Activated CD4-positive, CD25-positive, alpha-beta regulatory T cell treated with anti-CD3 and anti-CD28 coated beads, Interleukin-2, amount 50 U/mL, for 16 hours (primary cell): ENCODE results near the gene GPR108.
"Not testable (repeated sequence)": the region's sequence is repeated elsewhere in the genome, so short reads cannot be mapped to it uniquely, and the experiment has no call there.

Experiments
- DNase-seq: peaks from one replicate; pipeline ENCODE4 v3.0.0-alpha.2; 2020; ENCODE audit warnings: low read depth, low spot score

GPR108 gene

GRCh38 chr19:6720369-6721137 is 16.8 kb downstream of the GPR108 start, which contains the start of gene C3:
TSS of gene C3 (minus strand) at chr19:6720650. CDS start at chr19:6720589, 61 bp downstream.
- DNase-seq, result no peak

GRCh38 chr19:6719992-6720368 is 17.4 kb downstream of the GPR108 start:
- DNase-seq, result no peak

- DNase-seq, result no peak
Measured at GRCh38 chr19:6719540-6719861, 17.9 kb downstream of the GPR108 start.

- no peak for DNase-seq
Measured at GRCh38 chr19:6718741-6719539, 18.4 kb downstream of the GPR108 start.

- DNase-seq, result no peak
Measured at GRCh38 chr19:6718111-6718740, 19.2 kb downstream of the GPR108 start.

DNA sequence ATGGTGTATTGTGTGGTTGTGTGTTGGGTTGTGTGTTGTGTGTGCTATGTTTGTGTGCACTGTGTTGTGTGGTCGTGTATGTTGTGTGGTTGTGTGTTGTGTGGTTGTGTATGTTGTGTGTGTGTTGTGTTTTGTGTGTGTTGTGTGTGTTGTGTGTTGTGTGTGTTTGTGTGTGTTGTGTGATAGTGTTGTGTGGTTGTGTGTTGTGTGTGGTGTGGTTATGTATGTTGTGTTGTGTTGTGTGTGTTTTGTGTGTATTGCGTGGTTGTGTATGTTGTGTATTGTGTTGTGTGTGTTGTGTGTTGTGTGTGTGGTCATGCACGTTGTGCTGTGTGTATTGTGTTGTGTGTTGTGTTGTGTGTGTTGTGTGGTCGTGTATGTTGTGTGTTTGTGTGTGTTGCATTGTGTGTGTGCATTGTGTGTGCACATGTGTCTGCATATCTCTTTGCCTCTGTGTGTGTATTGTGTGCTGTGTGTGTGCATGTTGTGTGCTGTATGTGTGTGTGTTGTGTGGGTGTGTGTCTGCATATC is 19.9 kb downstream of the GPR108 start:
- DNase-seq, result no peak

- DNase-seq, result no peak
Measured at GRCh38 chr19:6717036-6717435, 20.3 kb downstream of the GPR108 start.

DNA sequence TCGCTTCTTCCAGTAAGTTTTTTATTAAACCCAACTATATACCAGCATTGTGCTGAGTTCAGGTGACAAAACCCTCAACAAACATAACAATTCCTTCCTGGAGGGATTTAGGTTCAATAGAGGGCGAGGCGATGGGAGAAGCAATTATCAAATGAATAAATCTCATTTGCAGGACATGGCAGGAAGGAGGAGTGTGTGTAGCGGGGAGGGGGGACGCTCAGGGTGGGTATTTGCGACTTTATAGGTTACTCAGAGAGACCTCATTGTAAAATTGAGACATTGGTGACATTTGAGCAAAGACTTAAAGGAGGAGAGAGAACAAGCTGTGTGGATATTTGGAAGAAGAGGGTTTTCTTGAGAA is 20.8 kb downstream of the GPR108 start:
- no peak for DNase-seq

DNA sequence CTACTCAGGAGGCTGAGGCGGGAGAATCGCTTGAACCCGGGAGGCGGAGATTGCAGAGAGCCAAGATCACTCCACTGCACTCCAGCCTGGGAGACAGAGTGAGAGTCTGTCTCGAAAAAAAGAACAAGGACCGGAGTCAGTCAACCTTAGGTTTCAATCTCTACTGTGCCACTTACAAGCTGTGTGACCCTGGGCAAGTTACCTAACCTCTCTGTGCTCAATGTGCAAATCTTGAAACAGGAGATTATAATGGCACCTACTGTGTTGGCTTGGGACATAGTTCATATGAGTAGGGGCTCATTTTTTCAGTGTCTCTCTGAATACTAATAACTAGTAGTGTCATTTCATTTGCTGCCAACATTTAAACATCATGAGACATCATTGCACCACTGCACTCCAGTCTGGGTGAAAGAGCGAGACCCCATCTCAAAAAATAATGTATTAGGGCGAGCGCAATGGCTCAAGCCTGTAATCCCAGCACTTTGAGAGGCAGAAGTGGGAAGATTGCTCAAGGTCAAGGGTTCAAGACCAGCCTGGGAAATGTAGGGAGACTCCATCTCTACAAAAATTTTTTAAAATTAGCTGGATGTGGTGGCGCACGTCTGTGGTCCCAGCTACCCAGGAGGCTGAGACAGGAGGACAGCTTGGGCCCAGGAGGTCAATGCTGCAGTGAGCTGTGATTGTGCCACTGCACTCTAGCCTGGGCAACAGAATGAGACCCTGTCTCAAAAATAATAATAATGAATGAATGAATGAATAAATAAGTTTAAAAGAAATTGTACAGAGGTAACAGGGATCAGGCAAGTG is 22.4 kb downstream of the GPR108 start:
- no peak for DNase-seq

GRCh38 chr19:6713773-6714692 is 23.3 kb downstream of the GPR108 start:
- no peak for DNase-seq

- no peak for DNase-seq
Measured at GRCh38 chr19:6712692-6713670, 24.4 kb downstream of the GPR108 start.

DNA sequence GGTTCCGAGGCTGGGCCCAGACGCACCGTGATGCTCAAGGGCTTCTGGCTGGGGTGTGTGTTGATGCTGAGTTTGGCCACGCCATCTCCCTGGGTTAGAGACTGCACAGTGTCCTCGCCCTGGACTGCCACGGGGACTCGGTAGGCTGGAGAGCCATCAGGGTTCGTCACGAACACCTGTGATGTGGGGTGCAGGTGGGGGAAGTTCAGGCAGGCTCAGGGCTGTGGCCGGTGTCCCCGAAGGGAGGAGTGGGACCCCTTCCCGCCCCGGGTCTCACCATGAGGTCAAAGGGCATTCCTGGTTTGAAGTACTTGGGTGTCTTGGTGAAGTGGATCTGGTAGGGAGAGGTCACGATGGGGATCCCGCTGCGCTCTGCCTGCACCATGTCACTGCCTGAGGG is 25.1 kb downstream of the GPR108 start:
- DNase-seq, result no peak

DNA sequence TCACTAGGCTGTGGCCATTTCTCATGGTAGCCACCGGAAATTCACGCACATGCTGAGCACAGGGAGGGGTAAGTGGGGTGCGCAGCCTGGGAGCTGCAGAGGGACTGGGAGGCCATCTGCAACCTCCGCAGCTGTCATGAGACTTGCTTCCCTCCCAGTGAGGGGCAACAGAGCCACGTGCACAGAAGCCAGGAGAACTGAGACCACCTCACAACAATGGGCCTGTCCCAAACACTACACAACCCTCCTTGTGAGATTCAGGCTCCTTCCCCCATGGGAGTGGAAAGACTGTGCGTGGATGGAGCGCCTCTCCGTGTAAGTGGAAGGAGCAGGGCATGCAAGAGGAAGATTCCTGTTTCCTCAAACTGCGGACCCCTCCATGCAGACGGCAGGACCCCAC is 25.8 kb downstream of the GPR108 start:
- DNase-seq, result no peak

DNA sequence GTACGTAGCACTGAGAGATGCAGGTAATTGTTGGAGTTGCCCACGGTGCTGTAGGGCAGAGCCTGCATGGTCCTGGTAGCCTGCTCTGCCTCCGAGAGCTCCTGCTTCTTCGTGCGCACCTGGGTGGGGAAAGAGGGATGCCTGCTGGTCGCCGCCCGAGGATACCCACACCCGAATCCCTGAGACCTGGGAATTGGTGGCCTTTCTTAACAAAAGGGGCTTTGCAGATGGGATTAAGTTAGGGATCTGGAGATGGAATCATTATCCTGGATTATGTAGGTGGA is 26.4 kb downstream of the GPR108 start:
- no peak for DNase-seq

DNA sequence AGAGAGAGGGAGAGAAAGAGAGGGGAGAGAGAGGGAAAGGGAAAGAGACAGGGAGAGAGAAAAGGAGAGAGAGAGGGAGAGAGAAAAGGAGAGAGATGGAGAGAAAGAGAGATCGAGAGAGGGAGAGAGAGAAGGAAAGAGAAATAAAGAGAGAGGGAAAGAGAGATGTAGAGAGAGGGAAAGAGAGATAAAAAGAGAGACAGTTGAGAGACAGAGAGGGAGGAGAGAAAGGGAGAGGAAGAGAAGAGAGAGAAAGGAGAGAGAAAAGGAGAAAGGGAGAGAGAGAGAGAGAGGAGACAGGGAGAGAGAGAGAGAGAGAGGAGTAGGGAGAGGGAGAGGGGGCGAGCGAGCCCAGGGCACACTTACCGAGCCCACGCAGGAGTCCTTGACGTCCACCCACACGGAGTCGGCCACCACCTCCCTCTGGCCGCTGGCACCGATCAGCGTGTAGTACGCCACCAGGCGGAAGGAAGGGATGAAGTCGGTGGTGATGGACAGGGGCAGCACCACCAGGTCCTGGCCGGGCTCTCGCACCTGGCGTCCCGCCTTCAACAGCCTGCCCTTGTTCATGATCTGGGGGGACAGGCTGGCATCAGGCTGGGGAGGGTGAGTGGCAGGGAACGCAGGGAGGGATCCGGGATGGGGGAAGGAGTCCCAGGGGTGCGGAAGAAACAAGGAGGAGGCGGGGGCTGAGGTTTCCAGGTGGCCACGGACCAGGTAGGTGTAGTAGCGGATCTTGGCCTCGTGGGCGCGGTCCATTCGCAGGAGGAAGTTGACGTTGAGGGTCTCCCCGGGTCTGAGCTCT is 26.9 kb downstream of the GPR108 start:
- DNase-seq, result no peak

- DNase-seq, result no peak
Measured at GRCh38 chr19:6709549-6709948, 27.8 kb downstream of the GPR108 start.

- not testable (repeated sequence) for DNase-seq
Measured at GRCh38 chr19:6708913-6709312, 28.5 kb downstream of the GPR108 start.

DNA sequence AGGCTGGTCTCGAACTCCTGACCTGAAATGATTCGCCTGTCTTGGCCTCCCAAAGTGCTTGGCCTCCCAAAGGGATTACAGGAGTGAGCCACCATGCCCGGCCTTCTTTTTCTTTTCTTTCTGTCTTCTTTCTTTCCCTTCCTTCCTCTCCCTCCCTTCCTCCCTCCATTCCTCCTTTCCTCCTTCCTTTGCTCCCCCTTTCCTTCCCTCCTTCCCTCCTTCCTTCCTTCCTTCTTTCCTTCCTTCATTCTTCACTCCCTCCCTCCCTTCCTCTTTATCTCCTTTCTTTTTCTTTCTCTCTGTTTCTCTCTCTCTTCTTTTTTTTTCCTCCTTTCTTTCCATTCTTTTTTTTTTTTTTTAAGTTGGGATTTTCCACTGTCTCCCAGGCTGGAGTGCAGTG is 29.0 kb downstream of the GPR108 start:
- DNase-seq, result no peak

GRCh38 chr19:6707658-6708018 is 29.7 kb downstream of the GPR108 start:
- DNase-seq, result no peak
